ENCODE results near the gene HIC2.
"Not testable (repeated sequence)": the region's sequence is repeated elsewhere in the genome, so short reads cannot be mapped to it uniquely, and the experiment has no call there.

Gene HIC2

DNA sequence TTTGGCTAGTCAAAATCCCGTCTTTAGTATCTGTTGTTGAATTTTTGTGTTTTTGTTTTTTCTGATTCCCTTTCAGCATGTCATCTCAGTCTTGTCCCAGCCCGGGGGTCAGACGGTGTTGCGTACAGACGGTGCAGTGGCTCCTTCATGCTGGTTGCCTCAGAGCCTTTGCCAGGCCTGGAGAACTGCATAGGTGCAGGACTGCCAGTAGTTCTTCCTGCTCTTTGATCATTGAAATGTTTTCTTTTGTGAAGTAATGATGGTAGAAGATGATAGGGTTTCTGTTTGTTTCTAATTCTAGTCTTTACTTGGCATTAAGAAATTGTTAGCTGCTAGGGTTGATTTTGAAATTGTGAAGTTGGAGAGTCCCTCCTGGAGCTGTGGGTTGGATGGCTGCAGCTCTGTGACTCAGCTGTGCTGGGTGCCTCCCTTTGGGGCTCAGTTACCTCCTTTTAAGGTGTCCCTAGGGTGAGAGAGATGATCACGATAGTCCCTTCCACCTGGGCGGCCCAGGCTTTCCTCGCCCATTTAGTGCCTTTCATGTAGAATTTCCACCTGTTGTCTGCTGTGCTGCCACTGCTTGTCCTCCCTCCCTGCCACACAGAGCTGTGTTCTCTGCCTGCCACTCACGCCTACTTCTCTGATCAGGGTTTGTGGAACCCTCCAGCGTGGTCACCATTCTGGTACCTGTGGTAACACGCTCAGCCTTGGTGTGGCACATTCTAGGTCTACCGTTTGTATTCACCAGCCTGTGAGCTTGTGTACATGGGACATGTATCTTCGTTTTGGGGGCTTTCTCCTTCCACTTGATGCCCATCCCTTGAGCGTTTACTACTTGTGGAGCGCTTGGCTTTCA lies 17.4 kb downstream of the HIC2 start:
- not testable (repeated sequence) for DNase-seq (ENCODE audit: low spot score)

DNA sequence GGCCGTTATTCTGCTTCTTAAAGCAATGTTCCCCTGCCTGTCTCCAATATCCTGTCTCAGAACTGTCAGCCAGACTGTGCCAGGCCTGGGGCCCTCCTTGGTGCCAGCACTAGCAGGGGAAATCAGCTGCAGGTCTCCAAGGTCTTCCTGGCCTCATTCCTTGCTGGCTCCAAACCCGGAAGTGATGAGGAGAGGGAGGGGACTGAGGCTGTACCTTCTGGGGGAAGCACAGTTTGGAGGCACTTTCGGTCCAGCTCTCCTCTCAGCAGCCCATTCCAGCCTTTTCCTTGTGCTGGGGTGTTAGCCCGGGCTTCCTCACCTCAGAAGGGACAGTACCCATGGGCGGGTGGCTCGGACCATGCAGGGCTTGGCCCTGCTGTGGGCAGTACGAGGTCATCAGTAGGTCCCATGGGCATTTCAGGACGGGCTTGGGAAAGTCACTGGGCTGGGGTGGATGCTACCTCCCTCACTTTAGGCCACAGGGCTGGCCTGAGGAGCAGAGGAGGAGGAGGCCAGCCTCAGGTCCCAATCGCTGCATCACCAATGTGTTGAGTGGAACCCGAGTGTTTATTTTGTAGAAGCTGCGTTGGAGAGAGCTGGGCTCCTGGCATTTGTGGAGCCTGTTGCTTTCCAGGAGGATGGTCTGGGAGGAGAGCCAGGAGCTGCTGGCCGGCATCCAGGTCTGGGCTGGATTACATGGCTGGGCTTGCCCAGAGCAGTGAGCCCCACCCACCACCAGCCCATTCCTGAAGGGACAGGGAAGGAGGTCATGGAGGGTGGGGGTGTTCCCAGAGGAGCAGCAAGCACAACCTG lies 19.0 kb downstream of the HIC2 start:
- not testable (repeated sequence) for DNase-seq (ENCODE audit: low spot score)

GRCh38 chr22:21438013-21438412 lies 20.8 kb downstream of the HIC2 start:
- not testable (repeated sequence) for DNase-seq (ENCODE audit: low spot score)

DNA sequence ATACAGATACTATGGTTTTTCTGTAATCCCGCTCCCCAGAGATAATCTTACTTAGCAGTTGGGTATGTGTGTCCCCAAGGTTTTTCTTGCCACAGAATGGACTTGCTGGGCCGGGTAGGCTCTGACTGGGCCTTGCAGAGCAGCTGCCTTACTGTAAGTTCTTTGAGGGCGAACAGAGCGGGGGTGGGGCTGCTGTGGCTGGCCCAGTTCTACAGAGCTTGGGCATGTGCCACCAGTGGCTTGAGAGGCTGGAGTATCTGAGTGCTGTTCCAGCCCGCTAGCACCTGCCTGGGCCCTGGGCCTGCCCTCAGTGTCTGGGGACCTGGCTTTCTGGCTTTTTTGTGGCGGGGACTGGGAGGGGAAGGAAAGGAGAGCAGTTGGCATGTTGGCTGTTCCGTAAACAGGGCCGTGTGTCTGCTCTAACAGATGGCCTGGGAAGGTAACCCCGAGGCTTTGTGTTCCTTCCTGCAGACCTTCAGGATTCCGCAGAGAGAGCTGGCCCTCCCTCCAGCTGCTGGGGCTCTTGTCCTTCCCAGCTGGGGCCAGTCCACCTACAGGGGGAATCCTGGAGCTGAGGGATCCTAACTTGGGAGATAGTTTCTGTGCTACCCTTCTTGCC lies 23.0 kb downstream of the HIC2 start:
- not testable (repeated sequence) for DNase-seq (ENCODE audit: low spot score)

GRCh38 chr22:21440676-21441075 lies 23.5 kb downstream of the HIC2 start:
- not testable (repeated sequence) for DNase-seq (ENCODE audit: low spot score)

DNA sequence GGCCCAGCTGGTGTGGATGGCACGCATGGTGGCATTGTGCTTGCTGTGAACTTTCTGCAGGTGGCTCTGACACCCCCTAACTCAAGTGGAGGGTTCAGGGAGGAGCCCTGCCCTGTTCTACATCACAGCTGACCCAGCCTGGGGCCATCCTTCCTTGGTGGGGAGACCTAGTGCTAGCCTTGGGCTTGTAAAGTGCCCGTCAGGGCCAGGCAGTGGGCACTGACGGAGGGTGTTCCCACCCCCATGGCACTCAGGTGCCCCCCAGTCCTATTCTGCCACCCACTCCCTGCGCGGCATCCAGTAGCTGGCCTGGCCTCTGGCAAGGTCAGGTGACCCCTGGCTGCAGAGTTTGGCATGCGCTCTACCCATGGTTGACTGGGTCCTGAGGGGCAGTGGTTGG lies 24.0 kb downstream of the HIC2 start:
- DNase-seq (ENCODE audit: low spot score) = not testable (repeated sequence)

DNA sequence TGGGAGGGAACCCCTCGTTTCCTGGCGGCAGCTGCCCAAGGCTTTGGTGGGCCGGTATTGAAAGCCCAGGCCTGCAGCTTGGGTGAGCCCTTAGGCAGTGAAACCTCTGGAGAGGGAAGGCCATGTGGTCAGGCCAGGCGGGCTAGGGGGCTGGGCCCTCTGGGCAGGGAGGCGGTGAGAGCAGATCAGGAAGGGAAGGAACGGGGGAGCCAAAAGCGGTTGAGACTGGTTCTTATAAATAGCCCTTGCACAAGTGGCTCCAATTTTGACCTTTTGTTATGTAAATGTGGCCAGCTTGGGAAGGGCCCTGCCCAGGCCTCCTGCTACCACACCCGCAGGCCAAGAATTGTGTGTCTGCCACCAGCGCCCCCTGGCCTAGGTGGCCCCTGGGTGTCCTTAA lies 25.0 kb downstream of the HIC2 start:
- not testable (repeated sequence) for DNase-seq (ENCODE audit: low spot score)

- DNase-seq (ENCODE audit: low spot score) = not testable (repeated sequence)
Measured at GRCh38 chr22:21442646-21443045, 25.5 kb downstream of the HIC2 start.

DNA sequence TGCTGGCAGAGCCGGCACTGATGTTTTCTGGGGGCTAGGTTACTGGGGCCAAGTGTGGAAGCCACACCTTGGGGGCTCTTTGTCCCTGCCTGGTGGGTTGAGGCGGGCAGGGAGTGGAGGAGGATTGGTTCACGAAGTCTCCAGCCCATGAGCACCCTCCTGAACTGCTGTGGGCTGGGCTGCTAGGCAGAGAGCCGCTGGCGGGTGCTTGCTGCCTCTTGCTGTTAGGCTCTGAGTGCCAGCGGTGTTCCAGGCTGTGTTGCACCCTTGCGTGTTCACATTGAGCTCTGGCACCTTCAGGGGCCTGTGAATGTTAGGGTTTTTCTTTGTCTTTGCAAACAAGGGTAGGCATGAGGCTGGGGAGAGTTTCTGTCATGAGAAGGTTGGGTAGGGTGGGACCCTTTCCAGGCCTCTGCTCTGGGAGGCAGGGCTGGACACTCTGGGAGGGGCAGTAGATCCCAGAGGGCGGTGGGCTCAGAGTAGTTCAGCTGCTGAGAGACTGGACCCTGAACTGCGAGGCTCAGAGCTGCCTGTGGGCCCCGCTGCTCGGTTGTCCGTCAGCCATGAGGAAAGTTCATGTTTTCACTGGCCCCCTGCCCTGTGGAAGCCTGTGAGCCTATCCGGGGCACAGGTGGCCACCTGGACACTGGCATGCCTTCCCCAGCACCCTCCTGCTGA lies 26.0 kb downstream of the HIC2 start:
- DNase-seq (ENCODE audit: low spot score) = no peak

DNA sequence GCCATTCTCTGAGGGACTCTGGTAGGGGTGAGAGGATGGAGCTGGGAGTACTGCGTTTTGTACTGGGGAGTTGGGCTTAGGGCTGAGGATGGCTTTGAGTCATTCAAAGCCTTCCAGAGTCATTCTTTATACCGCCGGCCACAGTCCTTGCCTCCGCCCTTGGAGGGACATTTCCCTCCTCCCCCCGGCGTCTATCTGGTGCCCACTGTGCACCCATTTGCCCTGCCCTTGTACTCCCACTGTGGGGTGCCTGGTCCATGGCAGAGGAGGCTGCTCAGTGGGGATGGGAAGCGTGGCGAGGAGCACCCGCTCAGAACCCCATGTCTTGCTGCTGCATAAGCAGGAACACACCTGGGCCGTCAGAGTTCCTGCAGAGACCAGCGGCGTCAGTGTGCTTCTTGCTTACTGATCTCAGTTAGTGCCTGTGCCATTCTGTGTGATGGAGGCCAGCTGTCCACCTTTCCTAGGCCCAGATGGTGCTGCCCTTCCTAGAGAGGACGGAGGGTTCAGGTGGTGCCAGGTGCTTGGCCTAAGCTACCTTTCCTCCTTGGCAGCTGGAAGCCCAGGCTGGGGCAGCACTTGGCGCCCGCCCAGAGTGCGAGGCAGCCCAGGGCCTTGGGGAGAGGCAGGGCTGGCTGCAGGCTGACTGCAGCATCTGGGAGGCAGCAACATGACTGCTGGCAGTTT lies 26.7 kb downstream of the HIC2 start:
- DNase-seq (ENCODE audit: low spot score) = no peak

DNA sequence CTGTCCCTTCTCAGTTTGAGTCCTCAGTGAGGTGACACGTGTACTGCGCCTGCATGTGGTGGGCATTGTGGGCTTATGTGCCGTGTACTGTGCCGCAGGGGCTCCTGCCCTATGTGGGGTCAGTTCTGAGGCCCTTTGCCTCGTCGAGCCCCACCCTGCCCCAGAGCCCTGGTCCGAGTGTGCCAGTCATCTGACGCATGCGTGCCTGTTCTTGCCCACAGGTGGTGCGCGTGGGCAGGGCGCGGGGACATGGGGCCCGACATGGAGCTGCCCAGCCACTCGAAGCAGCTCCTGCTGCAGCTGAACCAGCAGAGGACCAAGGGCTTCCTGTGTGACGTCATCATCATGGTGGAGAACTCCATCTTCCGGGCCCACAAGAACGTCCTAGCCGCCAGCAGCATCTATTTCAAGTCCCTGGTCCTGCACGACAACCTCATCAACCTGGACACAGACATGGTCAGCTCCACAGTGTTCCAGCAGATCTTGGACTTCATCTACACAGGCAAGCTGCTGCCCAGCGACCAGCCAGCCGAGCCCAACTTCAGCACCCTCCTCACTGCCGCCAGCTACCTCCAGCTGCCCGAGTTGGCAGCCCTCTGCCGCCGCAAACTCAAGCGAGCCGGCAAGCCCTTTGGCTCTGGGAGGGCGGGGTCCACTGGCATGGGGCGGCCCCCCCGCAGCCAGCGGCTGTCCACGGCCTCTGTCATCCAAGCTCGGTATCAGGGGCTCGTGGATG lies 27.7 kb downstream of the HIC2 start:
- DNase-seq (ENCODE audit: low spot score) = no peak

DNA sequence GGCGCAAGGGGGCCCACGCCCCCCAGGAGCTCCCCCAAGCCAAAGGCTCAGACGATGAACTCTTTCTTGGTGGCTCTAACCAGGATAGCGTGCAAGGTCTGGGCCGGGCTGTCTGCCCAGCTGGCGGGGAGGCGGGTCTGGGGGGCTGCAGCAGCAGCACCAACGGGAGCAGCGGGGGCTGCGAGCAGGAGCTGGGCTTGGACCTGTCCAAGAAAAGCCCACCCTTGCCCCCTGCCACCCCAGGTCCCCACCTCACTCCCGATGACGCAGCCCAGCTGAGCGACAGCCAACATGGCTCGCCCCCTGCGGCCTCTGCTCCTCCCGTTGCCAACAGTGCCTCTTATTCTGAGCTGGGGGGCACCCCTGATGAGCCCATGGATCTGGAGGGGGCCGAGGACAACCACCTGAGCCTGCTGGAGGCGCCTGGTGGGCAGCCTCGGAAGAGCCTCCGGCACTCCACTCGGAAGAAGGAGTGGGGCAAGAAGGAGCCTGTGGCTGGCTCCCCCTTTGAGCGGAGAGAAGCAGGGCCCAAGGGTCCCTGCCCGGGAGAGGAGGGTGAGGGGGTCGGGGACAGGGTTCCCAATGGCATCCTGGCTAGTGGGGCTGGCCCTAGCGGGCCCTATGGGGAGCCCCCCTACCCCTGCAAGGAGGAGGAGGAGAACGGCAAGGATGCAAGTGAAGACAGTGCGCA lies 28.4 kb downstream of the HIC2 start:
- no peak for DNase-seq (ENCODE audit: low spot score)

- DNase-seq (ENCODE audit: low spot score) = no peak
Measured at GRCh38 chr22:21446128-21446826, 29.1 kb downstream of the HIC2 start.

GRCh38 chr22:21446827-21447690 lies 29.9 kb downstream of the HIC2 start:
- DNase-seq (ENCODE audit: low spot score) = no peak

- no peak for DNase-seq (ENCODE audit: low spot score)
Measured at GRCh38 chr22:21447694-21448402, 30.7 kb downstream of the HIC2 start.

- DNase-seq (ENCODE audit: low spot score) = no peak
Measured at GRCh38 chr22:21448627-21449416, 31.7 kb downstream of the HIC2 start.
